GM12878 (cell line): Measurements from ENCODE around the gene KLK13. TPM values are rescaled to one million over a fixed set of nuclear protein-coding genes. Genes with fewer than 3 reads are reported as not detected.

Source experiments
- ATAC-seq: fragments of 200-7000 bp; cut with Tn5 transposase; 3 replicates; pipeline ENCODE4 v1.9.1; 2020; ENCODE audit warnings: mild to moderate bottlenecking, moderate library complexity
- BruUV-seq: library from RNA; stranded (reverse); fragments of 400-500 nt; replicated peaks from 2 replicates; lab custom pipeline; 2021; lab: Mats Ljungman, UMichigan
- CTCF ChIA-PET: fragments of 300-600 bp; sonication (Branson Sonifier 250); formaldehyde crosslinking; extraction: SDS; loops from one replicate; lab custom pipeline; 2021; ENCODE audit warnings: inconsistent platforms; lab: Yijun Ruan, JAX
- POLR2A ChIA-PET: fragments of 350-600 bp; formaldehyde crosslinking; extraction: SDS; loops from one replicate; lab custom pipeline; 2021; ENCODE audit warnings: inconsistent platforms; lab: Charles Lee
- RAD21 ChIA-PET: fragments of 300-600 bp; sonication (Branson Sonifier 250); formaldehyde crosslinking; loops from one replicate; lab custom pipeline; 2023; ENCODE audit warnings: antibody characterized with exemption; ENCODE audit not compliant: unreplicated experiment; lab: Charles Lee
- SMC1A ChIA-PET: fragments of 300-600 bp; sonication (Branson Sonifier 250); formaldehyde crosslinking; loops from one replicate; lab custom pipeline; 2023; ENCODE audit not compliant: unreplicated experiment, uncharacterized antibody; lab: Charles Lee
- DNase-seq: peaks from one replicate; pipeline ENCODE4 v3.0.0-alpha.2; 2011; ENCODE audit warnings: low read depth, low spot score
- FAIRE-seq: peaks from 3 replicates; lab custom pipeline; 2011; peaks lifted over from hg19 to GRCh38; lab: Jason Lieb, UNC
- H2AFZ ChIP-seq: 2 replicates; pipeline ENCODE4 v1.6.0; 2011; ENCODE audit warnings: low read depth, low read length, control low read depth; ENCODE audit not compliant: control insufficient read depth
- H3K27ac ChIP-seq: 2 replicates; pipeline ENCODE4 v1.5.1; 2011; ENCODE audit warnings: control low read depth; ENCODE audit not compliant: control insufficient read depth, insufficient read depth
- H3K27me3 ChIP-seq, 2 experiments: replicated peaks in 1 of 2; 2 replicates each; pipeline versions ENCODE4 v1.6.0 to v1.6.1; 2011; ENCODE audit warnings: low read length in 1 of 2; ENCODE audit not compliant: control insufficient read depth in 2 of 2, insufficient read depth in 2 of 2
- H3K36me3 ChIP-seq, 2 experiments: 2 replicates each; pipeline ENCODE4 v1.5.1; 2011; ENCODE audit warnings: low read length in 1 of 2; ENCODE audit not compliant: control insufficient read depth in 2 of 2, insufficient read depth in 2 of 2
- H3K4me1 ChIP-seq: 2 replicates; pipeline ENCODE4 v1.6.1; 2011; ENCODE audit warnings: mild to moderate bottlenecking, low read length, moderate library complexity, mixed read lengths; ENCODE audit not compliant: control insufficient read depth, insufficient read depth
- H3K4me2 ChIP-seq: 2 replicates; pipeline ENCODE4 v1.6.0; 2011; ENCODE audit warnings: control low read depth; ENCODE audit not compliant: control insufficient read depth, insufficient read depth
- H3K4me3 ChIP-seq: fragments of 200-600 bp; sonication (generic); 2 replicates; pipeline ENCODE4 v1.5.1; 2016
- H3K79me2 ChIP-seq: 2 replicates; pipeline ENCODE4 v1.6.0; 2011; ENCODE audit warnings: low read length; ENCODE audit not compliant: control insufficient read depth, insufficient read depth
- H3K9ac ChIP-seq: 2 replicates; pipeline ENCODE4 v1.8.0; 2011; ENCODE audit warnings: low read length, control low read depth, mixed read lengths; ENCODE audit not compliant: control insufficient read depth, insufficient read depth
- H3K9me3 ChIP-seq: replicated peaks from 3 replicates; pipeline ENCODE4 v1.5.1; 2011; ENCODE audit warnings: mild to moderate bottlenecking, low read length; ENCODE audit not compliant: control insufficient read depth, insufficient read depth
- H4K20me1 ChIP-seq: 2 replicates; pipeline ENCODE4 v1.6.0; 2011; ENCODE audit not compliant: control insufficient read depth, insufficient read depth
- CEBPB ChIP-seq, 2 experiments: fragments of 150-350 bp in 1 of 2; IDR thresholded peaks; 2 replicates each; pipeline ENCODE4 v1.6.1; 2012 to 2014; ENCODE audit warnings: low read depth in 2 of 2, low read length in 2 of 2, borderline replicate concordance in 1 of 2, inconsistent platforms in 1 of 2
- CHD2 ChIP-seq: IDR thresholded peaks from 2 replicates; pipeline ENCODE4 v1.6.1; 2011; ENCODE audit warnings: low read depth, low read length, improper control_type of control experiment, borderline replicate concordance
- FOXK2 ChIP-seq: fragments of 450-650 bp; IDR thresholded peaks from 2 replicates; pipeline ENCODE4 v1.6.1; 2017; ENCODE audit warnings: mild to moderate bottlenecking, moderate library complexity
- HDAC6 ChIP-seq: fragments of 200-600 bp; sonication (generic); IDR thresholded peaks from one replicate; pipeline ENCODE4 v1.8.0; 2017; ENCODE audit warnings: antibody characterized with exemption; ENCODE audit not compliant: unreplicated experiment
- JUND ChIP-seq: IDR thresholded peaks from 2 replicates; pipeline ENCODE4 v1.6.1; 2012; ENCODE audit warnings: low read depth, mild to moderate bottlenecking, low read length, improper control_type of control experiment, moderate library complexity
- KDM1A ChIP-seq: fragments of 200-600 bp; sonication (generic); IDR thresholded peaks from 2 replicates; pipeline ENCODE4 v1.6.1; 2016; ENCODE audit warnings: borderline replicate concordance
- PAX5 ChIP-seq: IDR thresholded peaks from 2 replicates; pipeline ENCODE4 v1.6.1; 2011; ENCODE audit warnings: low read depth, low read length, borderline replicate concordance
- RAD21 ChIP-seq: IDR thresholded peaks from 2 replicates; pipeline ENCODE4 v1.6.1; 2011; ENCODE audit warnings: mild to moderate bottlenecking, low read depth, low read length, moderate library complexity; ENCODE audit not compliant: insufficient read depth
- SP1 ChIP-seq: IDR thresholded peaks from one replicate; pipeline ENCODE4 v1.6.1; 2011; ENCODE audit warnings: low read depth, low read length
- YY1 ChIP-seq: IDR thresholded peaks from 2 replicates; pipeline ENCODE4 v1.6.1; 2011; ENCODE audit warnings: low read depth, mild to moderate bottlenecking, low read length
- ZNF274 ChIP-seq: IDR thresholded peaks from one replicate; pipeline ENCODE4 v1.8.0; 2011; ENCODE audit not compliant: insufficient read length, insufficient read depth
- ZNF384 ChIP-seq: IDR thresholded peaks from 2 replicates; pipeline ENCODE4 v1.6.1; 2012; ENCODE audit warnings: low read depth, mild to moderate bottlenecking, low read length, improper control_type of control experiment, borderline replicate concordance
- WGBS: methylation state at CpG from one replicate; pipeline ENCODE4 v1.1.6; 2016; ENCODE audit warnings: low lambda C conversion rate; ENCODE audit not compliant: insufficient replicate concordance, insufficient coverage; ENCODE audit errors: missing lambda C conversion rate; 5-methylcytosine and 5-hydroxymethylcytosine counted together
- in situ Hi-C: fragments of 300-500 bp; cut with MboI; formaldehyde crosslinking; loops from 9 replicates; pipeline ENCODE4 v1.14.3; 2018; ENCODE audit warnings: mixed read lengths
- intact Hi-C: fragments of 100-400 bp; cut with micrococcal nuclease; formaldehyde crosslinking; loops from one replicate; pipeline ENCODE4 v1.14.2; 2022; ENCODE audit not compliant: unreplicated experiment
- polyA plus RNA-seq, 11 experiments: library from polyadenylated mRNA; depleted of rRNA in 4 of 11; unstranded in 6 of 11; stranded (reverse) in 5 of 11; fragments of >200 nt; fragmentation: Nextera tagmentation in 4 of 11; fragmentation: Illumina TruSeq in 1 of 11; extraction: Ambion mirVana in 4 of 11; extraction: Trizol in 1 of 11; gene quantifications; 1 replicate in 1 of 11; 2 replicates in 10 of 11; pipeline versions ENCODE4 v1.2.1 to v1.2.3, GENCODE V29; 2011 to 2016; ENCODE audit warnings: inconsistent platforms in 2 of 11, missing spikeins in 2 of 11, low read depth in 1 of 11
- total RNA-seq, 4 experiments: library from RNA; depleted of rRNA in 3 of 4; stranded (reverse); fragments of >200 nt in 3 of 4; fragmentation: Illumina TruSeq in 1 of 4; extraction: Trizol in 1 of 4; gene quantifications; 2 replicates each; pipeline versions ENCODE4 v1.2.1 to v1.2.3, GENCODE V29; 2013 to 2021
- TF ChIP-seq, protein P1 (sequence below): fragments of 450-650 bp; IDR thresholded peaks from 2 replicates; pipeline ENCODE4 v1.6.1; 2016; ENCODE audit warnings: mild to moderate bottlenecking
- TF ChIP-seq, protein P2 (sequence below): fragments of 450-650 bp; formaldehyde crosslinking; IDR thresholded peaks from 2 replicates; pipeline ENCODE4 v1.4.0; 2022; ENCODE audit warnings: mild to moderate bottlenecking, moderate library complexity

Gene KLK13
- total and polyA plus RNA-seq, 10 of the 15 experiments (the other 5 are each of a cell fraction or from before 2014, with no cell fraction given): not detected

DNA sequence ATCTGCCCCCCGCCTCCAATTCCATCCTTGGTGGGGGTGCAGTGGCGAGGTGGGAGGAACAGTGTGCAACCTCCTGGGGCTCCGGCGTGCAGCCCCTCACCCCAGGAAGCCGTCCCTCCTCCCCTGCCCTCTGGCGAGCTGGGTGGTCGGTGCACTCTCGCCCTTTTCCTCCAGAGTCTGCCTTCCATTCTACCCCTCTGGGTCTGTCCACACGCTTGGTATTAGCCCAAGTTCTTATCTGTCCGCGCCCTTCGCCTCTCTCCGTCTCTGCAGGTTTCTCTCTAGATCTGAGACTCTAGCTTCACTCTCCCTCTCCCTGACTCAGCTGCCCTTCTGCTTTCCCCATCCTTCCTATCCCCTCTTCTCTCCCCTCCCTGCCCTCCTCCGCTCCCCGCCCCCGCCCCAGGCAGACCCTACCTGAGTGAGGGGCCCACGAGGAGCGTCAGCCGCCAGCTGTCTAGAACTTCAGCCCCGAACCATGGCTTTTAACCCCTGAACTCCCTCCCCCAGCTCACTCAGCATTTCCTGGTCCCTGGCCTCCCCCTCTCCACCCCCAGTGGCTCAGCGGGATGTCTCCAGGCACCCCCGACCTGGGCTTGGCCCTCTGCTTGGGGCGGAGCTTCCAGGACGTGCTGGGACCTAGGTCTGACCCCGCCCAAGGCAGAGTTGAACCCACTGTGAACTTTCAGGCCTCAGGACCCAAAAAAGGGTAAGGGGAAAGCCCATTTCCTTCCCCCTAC is 499 bp upstream of the KLK13 start:
- DNase-seq (no peak), FAIRE-seq (no peak), ATAC-seq (no peak)
- ChIA-PET RAD21 (no interaction called here), CTCF (no interaction called here), POLR2A (no interaction called here), SMC1A (interaction anchor here (0.5 kb wide), 1 partner anchor 19 kb away, joined by 3 read pairs; no protein-coding TSS in a partner anchor)
- Histone ChIP-seq H3K9me3 (no peaks in the 10 kb centered on the region), H3K27me3 (no peaks in the 10 kb centered on the region; a peak in 1 of 4 replicates), H3K4me3 (no peak overlapping the region), H4K20me1 (no peaks in the 10 kb centered on the region), H3K79me2 (no peaks in the 10 kb centered on the region), H3K4me1 (no peaks in the 10 kb centered on the region), H3K27ac (no peak overlapping the region), H3K9ac (no peak overlapping the region), H3K36me3 (no peaks in the 10 kb centered on the region), H3K4me2 (no peak overlapping the region), H2AFZ (no peak overlapping the region)
- 11% methylated on average over 16 of the region's 25 CpGs for WGBS
- TF ChIP-seq CHD2 (no peak), YY1 (no peak), RAD21 (no peak), FOXK2 (no peak), CEBPB (IDR thresholded peaks at IDR 0.05; ENCODE audit: borderline replicate concordance in 1 of 2, low read depth in 2 of 2, low read length in 2 of 2) (no peak), KDM1A (no peak), HDAC6 (no peak), SP1 (no peak), PAX5 (no peak), ZNF384 (no peak), JUND (no peak), ZNF274 (no peak)
- TF ChIP-seq, protein P1, sequence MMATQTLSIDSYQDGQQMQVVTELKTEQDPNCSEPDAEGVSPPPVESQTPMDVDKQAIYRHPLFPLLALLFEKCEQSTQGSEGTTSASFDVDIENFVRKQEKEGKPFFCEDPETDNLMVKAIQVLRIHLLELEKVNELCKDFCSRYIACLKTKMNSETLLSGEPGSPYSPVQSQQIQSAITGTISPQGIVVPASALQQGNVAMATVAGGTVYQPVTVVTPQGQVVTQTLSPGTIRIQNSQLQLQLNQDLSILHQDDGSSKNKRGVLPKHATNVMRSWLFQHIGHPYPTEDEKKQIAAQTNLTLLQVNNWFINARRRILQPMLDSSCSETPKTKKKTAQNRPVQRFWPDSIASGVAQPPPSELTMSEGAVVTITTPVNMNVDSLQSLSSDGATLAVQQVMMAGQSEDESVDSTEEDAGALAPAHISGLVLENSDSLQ: no peak
- TF ChIP-seq, protein P2, sequence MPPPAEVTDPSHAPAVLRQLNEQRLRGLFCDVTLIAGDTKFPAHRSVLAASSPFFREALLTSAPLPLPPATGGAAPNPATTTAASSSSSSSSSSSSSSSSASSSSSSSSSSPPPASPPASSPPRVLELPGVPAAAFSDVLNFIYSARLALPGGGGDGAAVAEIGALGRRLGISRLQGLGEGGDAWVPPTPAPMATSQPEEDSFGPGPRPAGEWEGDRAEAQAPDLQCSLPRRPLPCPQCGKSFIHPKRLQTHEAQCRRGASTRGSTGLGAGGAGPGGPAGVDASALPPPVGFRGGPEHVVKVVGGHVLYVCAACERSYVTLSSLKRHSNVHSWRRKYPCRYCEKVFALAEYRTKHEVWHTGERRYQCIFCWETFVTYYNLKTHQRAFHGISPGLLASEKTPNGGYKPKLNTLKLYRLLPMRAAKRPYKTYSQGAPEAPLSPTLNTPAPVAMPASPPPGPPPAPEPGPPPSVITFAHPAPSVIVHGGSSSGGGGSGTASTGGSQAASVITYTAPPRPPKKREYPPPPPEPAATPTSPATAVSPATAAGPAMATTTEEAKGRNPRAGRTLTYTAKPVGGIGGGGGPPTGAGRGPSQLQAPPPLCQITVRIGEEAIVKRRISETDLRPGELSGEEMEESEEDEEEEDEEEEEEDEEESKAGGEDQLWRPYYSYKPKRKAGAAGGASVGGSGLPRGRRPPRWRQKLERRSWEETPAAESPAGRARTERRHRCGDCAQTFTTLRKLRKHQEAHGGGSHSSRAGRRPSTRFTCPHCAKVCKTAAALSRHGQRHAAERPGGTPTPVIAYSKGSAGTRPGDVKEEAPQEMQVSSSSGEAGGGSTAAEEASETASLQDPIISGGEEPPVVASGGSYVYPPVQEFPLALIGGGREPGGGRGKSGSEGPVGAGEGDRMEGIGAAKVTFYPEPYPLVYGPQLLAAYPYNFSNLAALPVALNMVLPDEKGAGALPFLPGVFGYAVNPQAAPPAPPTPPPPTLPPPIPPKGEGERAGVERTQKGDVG (CRISPR knock-in tag): no peak
- no TSS peak for BruUV-seq
- intact Hi-C loops (no loop called here), in situ Hi-C loops (no loop called here)
